ENCODE data around the gene PKN1. TPM values are rescaled to one million over a fixed set of nuclear protein-coding genes. Genes with fewer than 3 reads are reported as not detected.
A peak's percentile ranks its signal among the peaks of the same experiment; 100 is the strongest.
"Not testable (repeated sequence)": the region's sequence is repeated elsewhere in the genome, so short reads cannot be mapped to it uniquely, and the experiment has no call there.

The PKN1 gene
- polyA plus RNA-seq, 1 donor from 2014 or later, result 52.6 TPM

GRCh38 chr19:14402332-14403144, 30.6 kb upstream of the PKN1 start:
- no peaks in the 10 kb centered on the region for H3K27me3 Mint-ChIP-seq
- H3K9me3 Mint-ChIP-seq, result no peaks in the 10 kb centered on the region
- peaks cover 12 to 16% (median 13%) of the 10 kb centered on the region in 3 donors for H3K4me1 Mint-ChIP-seq
- peaks cover 7% of the 10 kb centered on the region for H3K36me3 Mint-ChIP-seq
- peak overlapping the region in 2 of 4 donors; percentile 27 to 47 for H3K4me3 Mint-ChIP-seq
- H3K27ac Mint-ChIP-seq, result peak overlapping the region; percentile 69 to 95 (median 85)

GRCh38 chr19:14403145-14403930, 29.8 kb upstream of the PKN1 start:
- not testable (repeated sequence) for H3K27me3 Mint-ChIP-seq, H3K9me3 Mint-ChIP-seq, H3K36me3 Mint-ChIP-seq, H3K4me3 Mint-ChIP-seq
- Mint-ChIP-seq H3K4me1 (peaks cover 14 to 15% (median 15%) of the 10 kb centered on the region in 3 donors), H3K27ac (peak overlapping the region in 1 of 3 donors; percentile 97)

GRCh38 chr19:14404312-14404711, 28.8 kb upstream of the PKN1 start:
- H3K4me1 Mint-ChIP-seq, result peaks cover 18 to 20% (median 19%) of the 10 kb centered on the region in 3 donors
- H3K27me3 Mint-ChIP-seq, result no peaks in the 10 kb centered on the region
- H3K36me3 Mint-ChIP-seq, result peaks cover 4% of the 10 kb centered on the region
- peak overlapping the region in 2 of 4 donors; percentile 9 to 74 for H3K4me3 Mint-ChIP-seq
- H3K9me3 Mint-ChIP-seq, result no peaks in the 10 kb centered on the region
- H3K27ac Mint-ChIP-seq, result peak overlapping the region; percentile 80 to 97 (median 83)

- peaks cover 20 to 26% (median 22%) of the 10 kb centered on the region in 3 donors for H3K4me1 Mint-ChIP-seq
- H3K27ac Mint-ChIP-seq, result peak overlapping the region; percentile 69 to 97 (median 84)
- H3K27me3 Mint-ChIP-seq, result no peaks in the 10 kb centered on the region
- peak overlapping the region in 3 of 4 donors; percentile 41 to 82 (median 47) for H3K4me3 Mint-ChIP-seq
- peaks cover 6% of the 10 kb centered on the region for H3K36me3 Mint-ChIP-seq
- no peaks in the 10 kb centered on the region for H3K9me3 Mint-ChIP-seq
These were observed 27.7 kb upstream of the PKN1 start for GRCh38 chr19:14405380-14405757.

- H3K4me3 Mint-ChIP-seq, result peak overlapping the region in 3 of 4 donors; percentile 27 to 82 (median 51)
- peak overlapping the region; percentile 33 to 97 (median 69) for H3K27ac Mint-ChIP-seq
- peaks cover 17 to 23% (median 20%) of the 10 kb centered on the region in 3 donors for H3K4me1 Mint-ChIP-seq
- H3K36me3 Mint-ChIP-seq, result peaks cover 6% of the 10 kb centered on the region
- no peaks in the 10 kb centered on the region for H3K9me3 Mint-ChIP-seq
- no peaks in the 10 kb centered on the region for H3K27me3 Mint-ChIP-seq
These were observed 27.1 kb upstream of the PKN1 start for GRCh38 chr19:14405758-14406644.

GRCh38 chr19:14406645-14407401, 26.3 kb upstream of the PKN1 start:
- H3K4me3 Mint-ChIP-seq, result peak overlapping the region in 1 of 4 donors; percentile 82
- peaks cover 18 to 21% (median 21%) of the 10 kb centered on the region in 3 donors for H3K4me1 Mint-ChIP-seq
- H3K27me3 Mint-ChIP-seq, result no peaks in the 10 kb centered on the region
- H3K27ac Mint-ChIP-seq, result peak overlapping the region; percentile 33 to 97 (median 96)
- peaks cover 4% of the 10 kb centered on the region for H3K36me3 Mint-ChIP-seq
- H3K9me3 Mint-ChIP-seq, result no peaks in the 10 kb centered on the region

GRCh38 chr19:14407605-14408484, 25.3 kb upstream of the PKN1 start:
- H3K27ac Mint-ChIP-seq, result peak overlapping the region; percentile 87 to 97 (median 96)
- H3K27me3 Mint-ChIP-seq, result no peaks in the 10 kb centered on the region
- H3K36me3 Mint-ChIP-seq, result peaks cover 4% of the 10 kb centered on the region
- H3K4me1 Mint-ChIP-seq, result peaks cover 20 to 26% (median 26%) of the 10 kb centered on the region in 3 donors
- H3K9me3 Mint-ChIP-seq, result no peaks in the 10 kb centered on the region
- H3K4me3 Mint-ChIP-seq, result peak overlapping the region in 2 of 4 donors; percentile 87

- Mint-ChIP-seq H3K27ac (peak overlapping the region; percentile 81 to 97 (median 95)), H3K9me3 (no peaks in the 10 kb centered on the region), H3K4me1 (peaks cover 26 to 33% (median 30%) of the 10 kb centered on the region in 3 donors), H3K36me3 (peaks cover 4% of the 10 kb centered on the region), H3K27me3 (no peaks in the 10 kb centered on the region), H3K4me3 (peak overlapping the region in 3 of 4 donors; percentile 39 to 87 (median 87))
These were observed 24.5 kb upstream of the PKN1 start for GRCh38 chr19:14408491-14409145.

- H3K4me3 Mint-ChIP-seq, result peak overlapping the region in 1 of 4 donors; percentile 87
- no peaks in the 10 kb centered on the region for H3K27me3 Mint-ChIP-seq
- H3K4me1 Mint-ChIP-seq, result peaks cover 28 to 33% (median 33%) of the 10 kb centered on the region in 3 donors
- peak overlapping the region; percentile 81 to 97 (median 95) for H3K27ac Mint-ChIP-seq
- H3K36me3 Mint-ChIP-seq, result peaks cover 2% of the 10 kb centered on the region
- H3K9me3 Mint-ChIP-seq, result no peaks in the 10 kb centered on the region
These were observed 23.7 kb upstream of the PKN1 start for GRCh38 chr19:14409146-14410023.

GRCh38 chr19:14410091-14411051, 22.7 kb upstream of the PKN1 start:
- H3K27ac Mint-ChIP-seq, result peak overlapping the region; percentile 63 to 97 (median 95)
- no peaks in the 10 kb centered on the region for H3K27me3 Mint-ChIP-seq
- H3K4me1 Mint-ChIP-seq, result peaks cover 31 to 39% (median 38%) of the 10 kb centered on the region in 3 donors
- H3K4me3 Mint-ChIP-seq, result peak overlapping the region in 2 of 4 donors; percentile 83 to 85
- H3K36me3 Mint-ChIP-seq, result peaks cover 2% of the 10 kb centered on the region
- H3K9me3 Mint-ChIP-seq, result no peaks in the 10 kb centered on the region

All from IgD-negative memory B cell (primary cell).